WTC11 (cell line): Measurements from ENCODE around the gene CASQ2.

Experiments used
- ATF2 ChIP-seq: sonication (generic); formaldehyde crosslinking; IDR thresholded peaks from 2 replicates; pipeline ENCODE4 v1.8.1; 2022; ENCODE audit warnings: low read depth, missing genetic modification reagents, borderline replicate concordance
- ELF4 ChIP-seq: sonication (generic); formaldehyde crosslinking; IDR thresholded peaks from 2 replicates; pipeline ENCODE4 v1.8.1; 2022; ENCODE audit warnings: low read depth, mild to moderate bottlenecking, moderate library complexity, missing genetic modification reagents
- MAX ChIP-seq: sonication (generic); formaldehyde crosslinking; IDR thresholded peaks from 2 replicates; pipeline ENCODE4 v1.8.0; 2022; ENCODE audit warnings: mild to moderate bottlenecking, missing genetic modification reagents
- PREB ChIP-seq: sonication (generic); formaldehyde crosslinking; IDR thresholded peaks from 2 replicates; pipeline ENCODE4 v1.8.1; 2022; ENCODE audit warnings: mild to moderate bottlenecking, missing genetic modification reagents, moderate library complexity, borderline replicate concordance
- RORB ChIP-seq: fragments of 250-450 bp; sonication (Bioruptor Pico); IDR thresholded peaks from 2 replicates; pipeline ENCODE4 v1.9.0; 2021; ENCODE audit warnings: mild to moderate bottlenecking
- ZNF232 ChIP-seq: sonication (generic); formaldehyde crosslinking; IDR thresholded peaks from 2 replicates; pipeline ENCODE4 v1.8.0; 2022; ENCODE audit warnings: mild to moderate bottlenecking, missing genetic modification reagents

- no peak for TF ChIP-seq ELF4
- no peak for TF ChIP-seq MAX (CRISPR knock-in tag)
- TF ChIP-seq PREB (CRISPR knock-in tag) = no peak
- no peak for TF ChIP-seq ATF2 (CRISPR knock-in tag)
- TF ChIP-seq ZNF232 (CRISPR knock-in tag) = no peak
- no peak for TF ChIP-seq RORB (CRISPR knock-in tag)
These were observed 40.6 kb upstream of the CASQ2 start for GRCh38 chr1:115809076-115809475.
